HG02623 (cell line): Measurements from ENCODE around the gene CFAP52.
"Not testable (repeated sequence)": the region's sequence is repeated elsewhere in the genome, so short reads cannot be mapped to it uniquely, and the experiment has no call there.

Experiments used
- ATAC-seq: cut with Tn5 transposase; IDR thresholded peaks from one replicate; pipeline ENCODE4 v1.9.1; 2021; ENCODE audit warnings: moderate library complexity; ENCODE audit not compliant: unreplicated experiment

The CFAP52 gene

DNA sequence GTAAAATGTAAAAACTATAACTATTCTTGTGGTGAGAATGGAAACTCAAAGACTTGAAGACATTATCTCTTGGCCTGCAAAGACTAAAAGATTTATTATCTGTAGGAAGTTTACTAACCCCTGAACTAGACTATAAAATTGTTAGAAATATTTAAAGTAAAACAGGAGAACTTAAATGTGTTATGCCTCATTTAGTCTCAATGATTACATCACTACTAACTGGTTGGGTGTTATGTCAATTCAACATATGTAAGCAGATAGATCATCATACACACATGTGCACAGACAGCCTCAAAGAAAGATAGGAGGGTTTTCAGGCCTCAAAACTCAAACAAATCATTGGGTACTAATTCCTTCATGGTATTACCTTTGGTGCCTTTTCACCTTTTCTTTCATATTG is 8.4 kb upstream of the CFAP52 start:
- no peak for ATAC-seq

GRCh38 chr17:9568957-9569588 is 7.4 kb upstream of the CFAP52 start:
- no peak for ATAC-seq

- no peak for ATAC-seq
These were observed 5.2 kb upstream of the CFAP52 start for GRCh38 chr17:9571201-9571600.

- ATAC-seq: peak; percentile 78
These were observed 901 bp upstream of the CFAP52 start, which contains the start of gene STX8 for GRCh38 chr17:9575381-9576101. Gene STX8, minus strand, starts transcription at chr17:9575820. Its CDS starts 12 bp downstream, at chr17:9575808.

GRCh38 chr17:9577373-9577709 is 899 bp downstream of the CFAP52 start:
- no peak for ATAC-seq

DNA sequence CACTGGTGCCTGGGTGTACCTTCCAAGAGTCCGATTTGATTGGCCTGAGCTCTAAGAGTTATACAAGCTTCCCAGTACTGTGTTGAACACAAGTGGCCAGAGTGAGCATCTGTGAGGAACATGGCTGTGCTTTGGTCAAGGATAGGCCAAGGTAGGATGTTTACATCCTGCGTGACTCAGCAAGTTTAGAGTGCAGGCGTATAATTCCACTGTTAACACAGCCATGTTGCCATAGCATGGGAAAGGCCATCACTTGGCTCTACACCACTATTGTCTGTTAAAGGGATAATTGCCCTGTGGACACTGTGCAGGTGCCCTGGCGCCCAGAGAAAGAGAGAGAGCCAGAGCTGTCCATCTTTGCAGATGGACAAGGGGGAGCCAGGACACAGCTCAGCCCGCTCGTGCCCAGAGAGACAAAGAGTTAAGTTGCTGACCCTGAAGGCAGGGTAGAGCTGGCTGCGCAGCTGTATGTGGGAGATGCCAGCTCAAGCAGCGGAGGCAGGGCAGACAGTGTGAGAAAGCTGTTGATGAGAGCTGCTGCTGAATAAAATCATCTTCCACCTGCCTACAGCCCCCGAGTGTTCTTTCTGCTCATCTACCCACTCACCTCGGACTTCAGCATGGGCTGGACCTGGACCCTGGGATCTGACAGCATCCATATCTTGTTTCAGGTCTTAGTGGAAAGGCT is 11.7 kb downstream of the CFAP52 start:
- ATAC-seq: no peak

DNA sequence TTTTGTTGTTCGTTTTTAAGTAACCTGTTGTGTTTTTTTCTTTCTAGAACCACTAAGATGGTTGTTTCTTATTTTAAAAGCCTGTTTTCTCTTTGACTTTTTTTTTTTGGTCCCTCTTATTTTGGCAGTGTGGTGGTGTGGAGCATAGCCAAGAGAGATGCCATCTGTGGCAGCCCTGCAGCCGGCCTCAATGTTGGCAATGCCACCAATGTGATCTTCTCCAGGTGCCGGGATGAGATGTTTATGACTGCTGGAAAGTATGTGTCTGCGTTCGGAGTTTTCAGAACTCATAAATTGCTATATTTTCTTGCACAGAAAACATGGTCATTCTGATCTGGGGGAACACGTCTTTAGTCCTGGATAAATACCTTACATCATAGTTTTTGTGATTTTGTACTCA is 17.6 kb downstream of the CFAP52 start:
- ATAC-seq: no peak

GRCh38 chr17:9597638-9598037 is 21.2 kb downstream of the CFAP52 start:
- not testable (repeated sequence) for ATAC-seq

GRCh38 chr17:9598661-9599060 is 22.2 kb downstream of the CFAP52 start:
- no peak for ATAC-seq

- ATAC-seq: not testable (repeated sequence)
These were observed 28.1 kb downstream of the CFAP52 start for GRCh38 chr17:9604583-9604982.

GRCh38 chr17:9606453-9606852 is 30.0 kb downstream of the CFAP52 start:
- no peak for ATAC-seq

DNA sequence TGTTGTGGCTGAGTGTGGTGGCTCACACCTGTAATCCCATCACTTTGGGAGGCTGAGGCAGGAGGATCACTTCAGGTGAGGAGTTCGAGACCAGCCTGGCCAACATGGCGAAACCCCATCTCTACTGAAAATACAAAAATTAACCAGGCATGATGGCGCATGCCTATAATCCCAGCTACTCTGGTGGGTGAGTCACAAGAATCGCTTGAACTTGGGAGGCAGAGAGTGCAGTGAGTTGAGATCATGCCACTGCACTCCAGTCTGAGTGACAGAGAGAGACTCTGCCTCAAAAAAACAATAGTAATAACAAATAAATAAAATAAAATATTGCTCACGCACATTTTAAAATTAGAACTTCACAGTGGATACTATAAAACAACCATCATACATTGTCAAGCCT is 30.6 kb downstream of the CFAP52 start:
- not testable (repeated sequence) for ATAC-seq

- ATAC-seq: no peak
These were observed 35.1 kb downstream of the CFAP52 start for GRCh38 chr17:9611557-9611956.

DNA sequence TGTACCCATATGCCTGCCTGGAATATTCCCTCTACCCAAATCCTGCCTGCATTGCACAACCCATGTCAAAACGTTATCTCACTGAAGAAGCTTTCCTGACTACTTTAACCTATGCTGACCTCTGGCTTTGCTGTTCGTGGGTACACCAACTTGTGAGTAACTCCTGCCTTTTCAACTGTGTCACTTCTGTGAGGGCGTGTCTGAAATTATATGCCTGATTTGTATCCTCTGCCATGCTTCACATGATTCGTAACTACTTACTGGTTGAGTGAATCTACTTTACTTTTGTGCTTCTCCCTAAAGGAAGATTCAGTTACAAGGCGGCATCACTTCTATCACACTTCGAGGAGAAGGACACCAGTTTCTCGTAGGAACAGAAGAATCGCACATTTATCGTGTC is 35.6 kb downstream of the CFAP52 start:
- no peak for ATAC-seq

GRCh38 chr17:9615486-9615885 is 39.0 kb downstream of the CFAP52 start:
- ATAC-seq: no peak

DNA sequence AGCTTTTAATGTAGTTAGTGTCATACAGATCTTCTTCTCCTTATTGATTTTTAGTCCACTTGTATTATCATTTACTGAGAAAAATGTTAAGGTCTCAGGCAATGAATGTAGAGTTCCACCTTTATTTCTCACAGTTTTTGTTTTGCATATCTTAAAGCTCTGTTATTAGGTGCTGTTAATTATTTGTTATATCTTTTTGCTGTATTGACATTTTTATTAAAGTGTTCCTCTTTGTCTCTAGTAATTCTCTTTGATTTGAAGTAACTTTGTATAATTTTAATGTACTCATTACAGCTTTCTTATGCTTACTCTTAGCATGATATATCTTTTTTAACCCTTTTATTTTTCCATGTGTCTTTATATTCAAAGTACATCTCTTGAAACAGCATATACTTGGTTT is 46.5 kb downstream of the CFAP52 start:
- no peak for ATAC-seq

DNA sequence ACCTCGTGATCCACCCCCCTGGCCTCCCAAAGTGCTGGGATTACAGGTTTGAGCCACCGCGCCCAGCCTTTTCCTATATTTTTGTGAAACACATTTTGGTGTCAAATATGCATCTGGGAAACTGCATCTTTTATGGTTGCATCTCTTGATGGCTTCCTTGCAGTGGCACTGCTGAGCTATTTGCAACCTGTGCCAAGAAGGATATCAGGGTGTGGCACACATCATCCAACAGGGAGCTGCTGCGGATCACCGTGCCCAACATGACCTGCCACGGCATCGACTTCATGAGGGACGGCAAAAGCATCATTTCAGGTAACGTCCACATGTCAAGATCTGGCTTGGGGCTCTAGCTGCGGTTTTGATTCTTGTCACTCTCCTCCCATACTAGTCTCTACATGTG is 52.1 kb downstream of the CFAP52 start:
- no peak for ATAC-seq

- ATAC-seq: no peak
These were observed 56.3 kb downstream of the CFAP52 start for GRCh38 chr17:9632741-9633140.

DNA sequence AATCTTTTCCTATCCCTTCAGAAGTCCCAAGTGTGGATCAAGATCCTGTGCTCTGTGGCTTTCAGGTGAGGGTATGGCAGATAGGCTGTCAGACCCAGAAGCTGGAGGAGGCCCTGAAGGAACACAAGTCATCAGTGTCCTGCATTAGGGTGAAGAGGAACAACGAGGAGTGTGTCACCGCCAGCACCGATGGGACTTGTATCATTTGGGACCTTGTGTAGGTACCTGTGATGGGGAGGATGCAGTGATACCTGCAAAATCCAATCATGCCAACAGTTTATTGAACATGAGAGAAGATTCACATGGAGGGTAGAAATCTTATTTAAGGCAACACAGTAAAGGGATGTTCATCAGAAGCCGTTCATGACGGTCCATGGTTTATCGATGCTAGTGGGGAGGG is 58.9 kb downstream of the CFAP52 start:
- no peak for ATAC-seq

DNA sequence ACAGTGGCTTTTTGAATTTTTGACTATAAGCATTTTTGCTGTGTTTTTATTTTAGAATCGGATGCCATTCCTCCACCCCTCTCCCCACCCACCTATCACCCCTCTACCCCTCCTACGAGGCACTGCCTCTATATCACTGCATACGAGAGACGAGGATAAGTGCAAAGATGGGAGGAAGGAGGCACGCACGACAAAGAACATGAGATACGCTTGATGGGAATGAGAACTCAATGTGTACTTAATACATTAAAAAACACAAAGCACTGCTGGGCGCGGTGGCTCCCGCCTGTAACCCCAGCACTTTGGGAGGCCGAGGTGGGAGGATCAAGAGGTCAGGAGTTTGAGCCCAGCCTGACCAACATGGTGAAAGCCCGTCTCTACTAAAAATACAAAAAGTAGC is 60.1 kb downstream of the CFAP52 start:
- no peak for ATAC-seq

- not testable (repeated sequence) for ATAC-seq
These were observed 63.9 kb downstream of the CFAP52 start for GRCh38 chr17:9640388-9640787.

- ATAC-seq: no peak
These were observed 67.2 kb downstream of the CFAP52 start for GRCh38 chr17:9643611-9644010.
